Tibial nerve (tissue), 4 donors: ENCODE data around the gene LPAR4.

ENCODE experiments used
- CTCF ChIP-seq, 5 experiments: fragments of 200-600 bp in 3 of 5; fragments of 450-650 bp in 2 of 5; sonication (generic) in 3 of 5; IDR thresholded peaks; one replicate each; pipeline ENCODE4 v1.5.1; 2016 to 2019; ENCODE audit warnings: antibody characterized with exemption in 5 of 5, mild to moderate bottlenecking in 3 of 5, moderate library complexity in 2 of 5
- EP300 ChIP-seq, 2 donors: sonication (generic); formaldehyde crosslinking; IDR thresholded peaks; one replicate each; pipeline ENCODE4 v1.6.1; 2017; ENCODE audit warnings: antibody characterized with exemption in 2 of 2, mild to moderate bottlenecking in 1 of 2
- POLR2A ChIP-seq, 2 donors: fragments of 450-650 bp; IDR thresholded peaks; one replicate each; pipeline ENCODE4 v1.6.1; 2017; ENCODE audit warnings: antibody characterized with exemption in 2 of 2, mild to moderate bottlenecking in 2 of 2, moderate library complexity in 2 of 2

- TF ChIP-seq CTCF (IDR thresholded peaks at IDR 0.05) (no peak), EP300 (IDR thresholded peaks at IDR 0.05) (no peak), POLR2A (IDR thresholded peaks at IDR 0.05) (no peak)
These were observed 7.4 kb downstream of the LPAR4 start for GRCh38 chrX:78754917-78755316.
